HepG2 (cell line): ENCODE data around the gene CKS1B. TPM values are rescaled to one million over a fixed set of nuclear protein-coding genes. Genes with fewer than 3 reads are reported as not detected.
A peak's percentile ranks its signal among the peaks of the same experiment; 100 is the strongest.

ENCODE experiments used
- ATF7-NPFF ChIP-seq: sonication (generic); formaldehyde crosslinking; IDR thresholded peaks from 2 replicates; pipeline ENCODE4 v1.8.1; 2023; ENCODE audit warnings: mild to moderate bottlenecking, low read depth, missing genetic modification reagents, moderate library complexity
- ELF4 ChIP-seq: sonication (generic); formaldehyde crosslinking; IDR thresholded peaks from 2 replicates; pipeline ENCODE4 v1.5.0; 2020; ENCODE audit warnings: missing genetic modification reagents, mild to moderate bottlenecking, moderate library complexity, borderline replicate concordance
- ERF ChIP-seq: IDR thresholded peaks from 2 replicates; pipeline ENCODE4 v1.6.1; 2018; ENCODE audit warnings: missing biosample characterization, missing genetic modification reagents
- HDAC1 ChIP-seq: sonication (generic); formaldehyde crosslinking; IDR thresholded peaks from 2 replicates; pipeline ENCODE4 v1.5.1; 2020; ENCODE audit warnings: mild to moderate bottlenecking, missing genetic modification reagents
- LCORL ChIP-seq, 2 experiments: fragments of 450-650 bp in 1 of 2; sonication (generic) in 1 of 2; formaldehyde crosslinking in 1 of 2; IDR thresholded peaks; 2 replicates each; pipeline versions ENCODE4 v1.5.0 to v1.6.1; 2017 to 2020; ENCODE audit warnings: antibody characterized with exemption in 1 of 2, missing genetic modification reagents in 1 of 2
- MYC ChIP-seq: sonication (generic); formaldehyde crosslinking; IDR thresholded peaks from 2 replicates; pipeline ENCODE4 v1.9.0; 2021; ENCODE audit warnings: missing genetic modification reagents, borderline replicate concordance
- PAX8 ChIP-seq: sonication (generic); formaldehyde crosslinking; IDR thresholded peaks from 2 replicates; pipeline ENCODE4 v1.8.0; 2022; ENCODE audit warnings: mild to moderate bottlenecking, missing genetic modification reagents, borderline replicate concordance
- POLR2A ChIP-seq, 2 experiments: IDR thresholded peaks; 2 replicates each; pipeline ENCODE4 v1.6.1; 2011; ENCODE audit warnings: low read depth in 2 of 2, low read length in 2 of 2, mild to moderate bottlenecking in 1 of 2, moderate library complexity in 1 of 2; ENCODE audit not compliant: insufficient read depth in 1 of 2
- POLR2G ChIP-seq: fragments of 200-400 bp; formaldehyde crosslinking; IDR thresholded peaks from 2 replicates; pipeline ENCODE4 v1.6.1; 2018; ENCODE audit warnings: mild to moderate bottlenecking, low read depth, low read length, moderate library complexity
- SOX5 ChIP-seq: IDR thresholded peaks from 2 replicates; pipeline ENCODE4 v1.6.1; 2016; ENCODE audit warnings: borderline replicate concordance
- ZBTB38 ChIP-seq: sonication (generic); formaldehyde crosslinking; IDR thresholded peaks from 2 replicates; pipeline ENCODE4 v1.5.1; 2020; ENCODE audit warnings: mild to moderate bottlenecking, missing genetic modification reagents
- ZBTB7A ChIP-seq: sonication (generic); formaldehyde crosslinking; IDR thresholded peaks from 2 replicates; pipeline ENCODE4 v1.8.0; 2022; ENCODE audit warnings: mild to moderate bottlenecking, missing genetic modification reagents
- ZBTB7B ChIP-seq: sonication (generic); formaldehyde crosslinking; IDR thresholded peaks from 2 replicates; pipeline ENCODE4 v1.4.0; 2020; ENCODE audit warnings: missing genetic modification reagents
- ZNF605 ChIP-seq: sonication (generic); formaldehyde crosslinking; IDR thresholded peaks from 2 replicates; pipeline ENCODE4 v1.8.0; 2022; ENCODE audit warnings: mild to moderate bottlenecking, missing genetic modification reagents
- ZNF878 ChIP-seq: sonication (generic); formaldehyde crosslinking; IDR thresholded peaks from 2 replicates; pipeline ENCODE4 v1.8.1; 2023; ENCODE audit warnings: mild to moderate bottlenecking, missing genetic modification reagents, moderate library complexity
- polyA plus RNA-seq, 8 experiments: library from polyadenylated mRNA; depleted of rRNA in 3 of 8; stranded (reverse) in 7 of 8; unstranded in 1 of 8; fragments of >200 nt; fragmentation: Illumina TruSeq in 4 of 8; extraction: Trizol in 4 of 8; gene quantifications; 2 replicates each; pipeline versions ENCODE4 v1.2.1 to v1.2.3, GENCODE V29; 2011 to 2016; ENCODE audit warnings: low read depth in 4 of 8, missing spikeins in 1 of 8, mixed read lengths in 1 of 8; ENCODE audit not compliant: insufficient read depth in 1 of 8
- total RNA-seq, 5 experiments: library from RNA; depleted of rRNA; stranded (reverse); fragments of >200 nt; fragmentation: Illumina TruSeq; extraction: Trizol; gene quantifications; 2 replicates each; pipeline ENCODE4 v1.2.3, GENCODE V29; 2016; ENCODE audit warnings: low read depth in 1 of 5
- TF ChIP-seq, protein P1 (sequence below): IDR thresholded peaks from 2 replicates; pipeline ENCODE4 v1.6.1; 2018; ENCODE audit warnings: missing genetic modification reagents, mild to moderate bottlenecking, missing compliant biosample characterization
- TF ChIP-seq, protein P2 (sequence below): fragments of 450-650 bp; IDR thresholded peaks from 2 replicates; pipeline ENCODE4 v1.6.1; 2016
- TF ChIP-seq, protein P3 (sequence below): IDR thresholded peaks from 2 replicates; pipeline ENCODE4 v1.6.1; 2016; ENCODE audit warnings: mild to moderate bottlenecking
- TF ChIP-seq, protein P4 (sequence below): IDR thresholded peaks from 2 replicates; pipeline ENCODE4 v1.6.1; 2012; ENCODE audit warnings: low read length, improper control_type of control experiment

Gene CKS1B
- total and polyA plus RNA-seq, 2 of the 13 experiments (the other 11 are each of a cell fraction or from before 2014, with no cell fraction given): 217 to 222 TPM

DNA sequence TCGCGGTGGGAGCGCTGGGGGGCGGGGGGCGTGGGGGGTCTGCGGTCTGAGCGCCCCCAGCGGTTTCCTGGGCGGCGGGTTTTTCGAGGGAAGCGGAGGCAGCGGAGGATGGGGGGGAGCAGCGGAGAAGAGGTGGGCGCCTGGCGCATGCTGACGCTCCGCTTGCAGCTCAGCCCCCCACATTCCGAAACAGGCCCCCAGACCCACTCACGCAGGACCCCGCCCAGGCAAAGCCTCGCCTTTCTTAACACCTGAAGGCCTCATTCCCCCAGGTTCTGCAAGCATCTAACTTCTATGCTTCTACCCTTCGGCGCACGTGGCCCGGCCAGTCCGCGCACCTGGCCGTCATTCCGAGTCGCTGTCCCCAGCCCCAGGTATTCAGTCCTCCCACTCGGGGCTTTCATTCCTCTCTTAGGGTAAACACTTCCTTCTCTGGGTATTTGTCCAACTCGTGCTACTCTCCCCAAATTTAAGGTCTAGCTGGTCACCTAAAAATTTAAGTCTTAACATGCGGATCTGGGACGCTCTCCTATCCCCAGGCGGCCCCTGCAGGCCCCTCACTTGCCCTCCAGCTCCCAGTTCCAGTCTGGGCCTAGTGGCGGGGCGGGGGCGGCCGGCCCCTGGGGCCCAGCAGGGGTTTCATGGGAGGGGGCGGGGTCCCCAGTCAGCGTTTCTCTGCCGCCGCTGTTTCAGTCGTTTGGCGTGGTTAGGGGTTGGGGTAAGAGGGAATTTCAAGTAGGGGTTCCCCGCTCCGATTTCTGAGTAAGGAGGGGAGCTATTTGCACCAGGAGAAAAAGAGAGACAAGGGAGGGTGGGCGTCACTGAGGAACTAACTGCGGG is 25.3 kb downstream of the CKS1B start (continued):
- TF ChIP-seq ZBTB7A (CRISPR knock-in tag): peak; percentile 45; the same call in 1 of the 2 replicates
- peak; percentile 43; the same call in 1 of the 2 replicates for TF ChIP-seq SOX5 (CRISPR knock-in tag)
- no peak for TF ChIP-seq LCORL (IDR thresholded peaks at IDR 0.05)
- TF ChIP-seq LCORL (CRISPR knock-in tag; IDR thresholded peaks at IDR 0.05): peak; percentile 61
- TF ChIP-seq ZBTB38 (CRISPR knock-in tag): peak; percentile 29; the same call in 1 of the 2 replicates
- TF ChIP-seq, protein P1, sequence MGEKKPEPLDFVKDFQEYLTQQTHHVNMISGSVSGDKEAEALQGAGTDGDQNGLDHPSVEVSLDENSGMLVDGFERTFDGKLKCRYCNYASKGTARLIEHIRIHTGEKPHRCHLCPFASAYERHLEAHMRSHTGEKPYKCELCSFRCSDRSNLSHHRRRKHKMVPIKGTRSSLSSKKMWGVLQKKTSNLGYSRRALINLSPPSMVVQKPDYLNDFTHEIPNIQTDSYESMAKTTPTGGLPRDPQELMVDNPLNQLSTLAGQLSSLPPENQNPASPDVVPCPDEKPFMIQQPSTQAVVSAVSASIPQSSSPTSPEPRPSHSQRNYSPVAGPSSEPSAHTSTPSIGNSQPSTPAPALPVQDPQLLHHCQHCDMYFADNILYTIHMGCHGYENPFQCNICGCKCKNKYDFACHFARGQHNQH: peak; percentile 40; the same call in 1 of the 2 replicates
- TF ChIP-seq MYC: peak; percentile 85
- peak; percentile 47; the same call in 1 of the 2 replicates for TF ChIP-seq ERF (CRISPR knock-in tag)
- TF ChIP-seq, protein P2, sequence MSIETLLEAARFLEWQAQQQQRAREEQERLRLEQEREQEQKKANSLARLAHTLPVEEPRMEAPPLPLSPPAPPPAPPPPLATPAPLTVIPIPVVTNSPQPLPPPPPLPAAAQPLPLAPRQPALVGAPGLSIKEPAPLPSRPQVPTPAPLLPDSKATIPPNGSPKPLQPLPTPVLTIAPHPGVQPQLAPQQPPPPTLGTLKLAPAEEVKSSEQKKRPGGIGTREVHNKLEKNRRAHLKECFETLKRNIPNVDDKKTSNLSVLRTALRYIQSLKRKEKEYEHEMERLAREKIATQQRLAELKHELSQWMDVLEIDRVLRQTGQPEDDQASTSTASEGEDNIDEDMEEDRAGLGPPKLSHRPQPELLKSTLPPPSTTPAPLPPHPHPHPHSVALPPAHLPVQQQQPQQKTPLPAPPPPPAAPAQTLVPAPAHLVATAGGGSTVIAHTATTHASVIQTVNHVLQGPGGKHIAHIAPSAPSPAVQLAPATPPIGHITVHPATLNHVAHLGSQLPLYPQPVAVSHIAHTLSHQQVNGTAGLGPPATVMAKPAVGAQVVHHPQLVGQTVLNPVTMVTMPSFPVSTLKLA: peak; percentile 62
- TF ChIP-seq ATF7-NPFF (CRISPR knock-in tag): 0 out of 2 replicates have a peak, but pooled peaks have one; percentile 46
- TF ChIP-seq POLR2G: peak; percentile 54; the same call in 1 of the 2 replicates
- peak; percentile 21 to 34; a peak in 2 of 4 replicates for TF ChIP-seq POLR2A (IDR thresholded peaks at IDR 0.05; ENCODE audit: insufficient read depth in 1 of 2, low read depth in 2 of 2, low read length in 2 of 2)
- TF ChIP-seq, protein P3, sequence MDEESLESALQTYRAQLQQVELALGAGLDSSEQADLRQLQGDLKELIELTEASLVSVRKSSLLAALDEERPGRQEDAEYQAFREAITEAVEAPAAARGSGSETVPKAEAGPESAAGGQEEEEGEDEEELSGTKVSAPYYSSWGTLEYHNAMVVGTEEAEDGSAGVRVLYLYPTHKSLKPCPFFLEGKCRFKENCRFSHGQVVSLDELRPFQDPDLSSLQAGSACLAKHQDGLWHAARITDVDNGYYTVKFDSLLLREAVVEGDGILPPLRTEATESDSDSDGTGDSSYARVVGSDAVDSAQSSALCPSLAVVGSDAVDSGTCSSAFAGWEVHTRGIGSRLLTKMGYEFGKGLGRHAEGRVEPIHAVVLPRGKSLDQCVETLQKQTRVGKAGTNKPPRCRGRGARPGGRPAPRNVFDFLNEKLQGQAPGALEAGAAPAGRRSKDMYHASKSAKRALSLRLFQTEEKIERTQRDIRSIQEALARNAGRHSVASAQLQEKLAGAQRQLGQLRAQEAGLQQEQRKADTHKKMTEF (CRISPR knock-in tag): peak; percentile 44; the same call in 1 of the 2 replicates
- peak; percentile 37; the same call in 1 of the 2 replicates for TF ChIP-seq HDAC1
- TF ChIP-seq, protein P4, sequence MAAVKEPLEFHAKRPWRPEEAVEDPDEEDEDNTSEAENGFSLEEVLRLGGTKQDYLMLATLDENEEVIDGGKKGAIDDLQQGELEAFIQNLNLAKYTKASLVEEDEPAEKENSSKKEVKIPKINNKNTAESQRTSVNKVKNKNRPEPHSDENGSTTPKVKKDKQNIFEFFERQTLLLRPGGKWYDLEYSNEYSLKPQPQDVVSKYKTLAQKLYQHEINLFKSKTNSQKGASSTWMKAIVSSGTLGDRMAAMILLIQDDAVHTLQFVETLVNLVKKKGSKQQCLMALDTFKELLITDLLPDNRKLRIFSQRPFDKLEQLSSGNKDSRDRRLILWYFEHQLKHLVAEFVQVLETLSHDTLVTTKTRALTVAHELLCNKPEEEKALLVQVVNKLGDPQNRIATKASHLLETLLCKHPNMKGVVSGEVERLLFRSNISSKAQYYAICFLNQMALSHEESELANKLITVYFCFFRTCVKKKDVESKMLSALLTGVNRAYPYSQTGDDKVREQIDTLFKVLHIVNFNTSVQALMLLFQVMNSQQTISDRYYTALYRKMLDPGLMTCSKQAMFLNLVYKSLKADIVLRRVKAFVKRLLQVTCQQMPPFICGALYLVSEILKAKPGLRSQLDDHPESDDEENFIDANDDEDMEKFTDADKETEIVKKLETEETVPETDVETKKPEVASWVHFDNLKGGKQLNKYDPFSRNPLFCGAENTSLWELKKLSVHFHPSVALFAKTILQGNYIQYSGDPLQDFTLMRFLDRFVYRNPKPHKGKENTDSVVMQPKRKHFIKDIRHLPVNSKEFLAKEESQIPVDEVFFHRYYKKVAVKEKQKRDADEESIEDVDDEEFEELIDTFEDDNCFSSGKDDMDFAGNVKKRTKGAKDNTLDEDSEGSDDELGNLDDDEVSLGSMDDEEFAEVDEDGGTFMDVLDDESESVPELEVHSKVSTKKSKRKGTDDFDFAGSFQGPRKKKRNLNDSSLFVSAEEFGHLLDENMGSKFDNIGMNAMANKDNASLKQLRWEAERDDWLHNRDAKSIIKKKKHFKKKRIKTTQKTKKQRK: no peak
- peak; percentile 69 for TF ChIP-seq ZNF605 (CRISPR knock-in tag)
- 0 out of 2 replicates have a peak, but pooled peaks have one; percentile 34 for TF ChIP-seq ZNF878 (CRISPR knock-in tag)
- TF ChIP-seq PAX8 (CRISPR knock-in tag): no peak
- TF ChIP-seq ELF4 (CRISPR knock-in tag): no peak
- peak; percentile 53; the same call in 1 of the 2 replicates for TF ChIP-seq ZBTB7B (CRISPR knock-in tag)
